GM20000 (cell line): ENCODE results near the gene TSPAN18.

Source experiments
- DNase-seq: peaks from one replicate; pipeline ENCODE4 v3.0.0; 2012; ENCODE audit warnings: low spot score
- TF ChIP-seq, protein P1 (sequence below): IDR thresholded peaks from 2 replicates; pipeline ENCODE4 v1.5.1; 2012; ENCODE audit warnings: mild to moderate bottlenecking, control low read depth; ENCODE audit errors: extremely low read depth, missing control alignments

Gene TSPAN18

DNA sequence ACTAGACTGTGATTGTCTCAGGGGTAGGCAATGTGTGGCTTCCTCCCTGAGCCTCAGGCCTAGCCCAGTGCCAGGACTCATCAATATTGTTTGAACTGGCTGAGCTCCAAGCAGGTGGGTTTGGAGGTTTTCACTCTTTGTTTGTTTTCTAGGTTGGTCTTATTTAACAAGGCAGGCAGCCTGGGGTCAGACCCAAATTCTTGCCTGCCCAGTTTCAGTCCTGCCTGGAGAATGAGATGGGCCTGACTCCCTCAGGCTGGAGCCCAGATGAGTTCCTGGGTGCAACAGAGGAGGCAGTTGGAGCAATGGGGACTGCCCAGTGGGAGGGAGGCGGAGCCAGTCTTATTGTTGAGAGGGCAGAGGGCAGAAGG, 252.2 kb downstream of the TSPAN18 start:
- DNase-seq: no peak
- TF ChIP-seq, protein P1, sequence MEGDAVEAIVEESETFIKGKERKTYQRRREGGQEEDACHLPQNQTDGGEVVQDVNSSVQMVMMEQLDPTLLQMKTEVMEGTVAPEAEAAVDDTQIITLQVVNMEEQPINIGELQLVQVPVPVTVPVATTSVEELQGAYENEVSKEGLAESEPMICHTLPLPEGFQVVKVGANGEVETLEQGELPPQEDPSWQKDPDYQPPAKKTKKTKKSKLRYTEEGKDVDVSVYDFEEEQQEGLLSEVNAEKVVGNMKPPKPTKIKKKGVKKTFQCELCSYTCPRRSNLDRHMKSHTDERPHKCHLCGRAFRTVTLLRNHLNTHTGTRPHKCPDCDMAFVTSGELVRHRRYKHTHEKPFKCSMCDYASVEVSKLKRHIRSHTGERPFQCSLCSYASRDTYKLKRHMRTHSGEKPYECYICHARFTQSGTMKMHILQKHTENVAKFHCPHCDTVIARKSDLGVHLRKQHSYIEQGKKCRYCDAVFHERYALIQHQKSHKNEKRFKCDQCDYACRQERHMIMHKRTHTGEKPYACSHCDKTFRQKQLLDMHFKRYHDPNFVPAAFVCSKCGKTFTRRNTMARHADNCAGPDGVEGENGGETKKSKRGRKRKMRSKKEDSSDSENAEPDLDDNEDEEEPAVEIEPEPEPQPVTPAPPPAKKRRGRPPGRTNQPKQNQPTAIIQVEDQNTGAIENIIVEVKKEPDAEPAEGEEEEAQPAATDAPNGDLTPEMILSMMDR: no peak

DNA sequence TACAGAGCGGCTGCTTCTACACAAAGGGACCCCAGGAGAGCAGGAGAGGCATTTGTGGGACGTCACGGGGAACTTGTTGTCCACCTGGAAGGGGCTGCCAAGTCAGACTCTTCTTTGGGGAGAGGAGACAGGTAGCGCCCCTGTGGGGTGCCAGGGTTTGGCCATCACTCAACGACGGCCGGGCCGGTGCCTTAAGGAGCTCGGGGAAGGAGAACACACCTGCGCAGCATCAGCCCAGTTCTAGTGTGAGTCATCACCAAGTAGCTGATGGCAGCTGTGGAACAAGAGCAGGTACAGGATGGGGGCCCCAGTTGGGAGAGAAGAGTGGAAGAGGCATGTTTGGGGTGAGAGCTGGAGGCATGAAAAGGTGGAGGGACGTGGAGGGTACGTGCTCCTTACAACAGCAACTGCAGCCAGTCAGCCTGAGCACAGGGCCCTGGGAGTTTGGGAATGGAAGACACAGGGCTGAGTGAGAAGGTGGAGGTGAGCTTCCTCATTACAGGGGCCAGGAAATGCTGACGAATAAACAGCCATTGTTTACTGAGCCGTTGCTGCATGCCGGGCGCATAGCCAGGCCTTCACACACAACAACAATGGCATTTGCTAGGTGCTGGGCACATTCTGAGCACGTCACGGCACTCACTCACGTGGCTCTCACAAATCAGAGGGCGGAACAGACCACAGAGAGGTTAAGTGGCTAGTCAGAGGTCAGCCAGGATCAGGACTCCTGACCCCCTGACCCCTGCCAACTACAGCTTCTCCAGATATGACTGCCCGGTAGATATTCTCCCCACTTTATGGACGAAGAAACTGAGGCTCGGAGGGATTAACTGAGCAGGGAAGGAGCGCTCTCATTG, 253.0 kb downstream of the TSPAN18 start:
- DNase-seq: no peak
- TF ChIP-seq, protein P1: no peak

DNA sequence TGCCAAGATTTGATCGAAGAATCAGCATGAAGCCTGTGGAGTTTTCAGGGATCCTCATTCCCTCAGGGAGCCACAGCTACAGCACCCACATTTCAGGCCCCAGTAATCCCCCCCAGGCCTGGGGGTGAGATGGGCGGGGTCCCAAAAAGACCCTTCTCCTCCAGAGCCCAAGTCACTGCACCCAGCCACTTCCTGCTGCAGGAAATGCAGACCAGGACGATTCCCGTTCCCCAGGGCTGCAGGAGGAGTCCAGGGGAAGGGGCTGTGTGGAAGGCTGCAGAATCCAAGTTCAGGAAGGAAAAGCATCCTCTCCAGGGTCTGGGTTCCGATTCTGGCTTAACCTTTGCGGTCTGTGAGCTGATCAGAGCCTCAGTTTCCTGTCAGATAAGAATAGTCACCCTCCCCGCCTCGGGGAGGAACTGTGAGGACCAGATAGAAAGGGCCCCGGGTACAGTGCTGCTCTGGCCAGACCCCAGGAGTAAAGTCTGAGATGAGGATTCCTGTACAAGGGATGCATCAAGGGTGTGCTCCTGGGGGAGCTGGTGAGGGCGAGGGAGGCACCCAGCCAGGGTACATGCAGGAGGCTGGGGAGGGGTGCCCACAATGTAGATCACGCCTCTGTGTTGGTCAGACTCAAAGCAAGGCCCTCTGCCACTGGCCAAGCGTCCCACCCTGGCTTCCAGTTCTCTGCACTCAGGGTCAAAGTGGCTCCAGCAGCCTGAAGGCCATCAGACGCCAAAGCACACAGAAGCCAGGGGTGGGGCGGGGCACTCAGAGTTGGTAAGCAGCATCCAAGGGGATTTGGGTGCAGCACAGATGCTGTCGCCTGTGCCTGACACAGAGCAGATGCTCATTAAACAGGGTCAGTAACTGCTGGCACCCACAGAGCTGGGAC, 254.0 kb downstream of the TSPAN18 start:
- DNase-seq: no peak
- TF ChIP-seq, protein P1: no peak
